GM23338 (cell line): ENCODE data around the gene EEPD1. TPM values are rescaled to one million over a fixed set of nuclear protein-coding genes. Genes with fewer than 3 reads are reported as not detected.

Experiments
- ATAC-seq: fragments of 200-7000 bp; cut with Tn5 transposase; 3 replicates; pipeline ENCODE4 v1.9.1; 2020
- DNase-seq: peaks from one replicate; pipeline ENCODE4 v3.0.0-alpha.2; 2015; ENCODE audit warnings: low spot score
- H2AFZ ChIP-seq: fragments of 200-600 bp; sonication (generic); 2 replicates; pipeline ENCODE4 v1.8.0; 2016; ENCODE audit warnings: antibody characterized with exemption, mild to moderate bottlenecking, moderate library complexity
- H3F3A ChIP-seq: fragments of 200-600 bp; sonication (generic); replicated peaks from 2 replicates; pipeline ENCODE4 v1.8.0; 2017; ENCODE audit warnings: antibody characterized with exemption, mixed run types, low read depth
- H3K27ac ChIP-seq: fragments of 200-600 bp; sonication (generic); 2 replicates; pipeline ENCODE4 v1.6.1; 2016; ENCODE audit warnings: low read depth
- H3K27me3 ChIP-seq: fragments of 200-600 bp; sonication (generic); 2 replicates; pipeline ENCODE4 v1.8.0; 2016; ENCODE audit warnings: mild to moderate bottlenecking, mixed run types, moderate library complexity; ENCODE audit not compliant: insufficient read depth
- H3K36me3 ChIP-seq: fragments of 200-600 bp; sonication (generic); 2 replicates; pipeline ENCODE4 v1.8.0; 2016; ENCODE audit warnings: mild to moderate bottlenecking; ENCODE audit not compliant: insufficient read depth
- H3K4me1 ChIP-seq: fragments of 200-600 bp; sonication (generic); 2 replicates; pipeline ENCODE4 v1.8.0; 2016; ENCODE audit warnings: mild to moderate bottlenecking, moderate library complexity; ENCODE audit not compliant: insufficient read depth
- H3K4me2 ChIP-seq: fragments of 200-600 bp; sonication (generic); 2 replicates; pipeline ENCODE4 v1.7.1; 2017; ENCODE audit warnings: mixed run types
- H3K4me3 ChIP-seq: fragments of 200-600 bp; sonication (generic); 2 replicates; pipeline ENCODE4 v1.6.1; 2016; ENCODE audit warnings: mixed run types
- H3K79me2 ChIP-seq: fragments of 200-600 bp; sonication (generic); replicated peaks from 2 replicates; pipeline ENCODE4 v1.8.0; 2017; ENCODE audit warnings: mild to moderate bottlenecking; ENCODE audit not compliant: insufficient read depth
- H3K9me2 ChIP-seq: fragments of 200-600 bp; sonication (generic); 2 replicates; pipeline ENCODE4 v1.8.0; 2017; ENCODE audit not compliant: insufficient read depth
- H4K20me1 ChIP-seq: fragments of 200-600 bp; sonication (generic); replicated peaks from 2 replicates; pipeline ENCODE4 v1.8.0; 2017; ENCODE audit warnings: mild to moderate bottlenecking; ENCODE audit not compliant: insufficient read depth
- H3K27ac Mint-ChIP-seq: 2 replicates; pipeline ENCODE4 v1.8.0; 2020; ENCODE audit warnings: inconsistent platforms, mild to moderate bottlenecking, moderate library complexity, mixed read lengths
- H3K27me3 Mint-ChIP-seq: 3 replicates; pipeline ENCODE4 v1.8.0; 2022; ENCODE audit warnings: low read depth, mild to moderate bottlenecking, moderate library complexity, mixed read lengths, inconsistent platforms; ENCODE audit not compliant: insufficient read depth, poor library complexity
- H3K36me3 Mint-ChIP-seq: 3 replicates; pipeline ENCODE4 v1.8.0; 2021; ENCODE audit warnings: low read depth, mild to moderate bottlenecking, inconsistent platforms, moderate library complexity, mixed read lengths
- H3K4me1 Mint-ChIP-seq: 3 replicates; pipeline ENCODE4 v1.8.0; 2020; ENCODE audit warnings: mild to moderate bottlenecking, inconsistent platforms, mixed read lengths
- H3K4me3 Mint-ChIP-seq: 3 replicates; pipeline ENCODE4 v1.8.0; 2021; ENCODE audit warnings: moderate library complexity, mild to moderate bottlenecking, inconsistent platforms, mixed read lengths
- H3K9me3 Mint-ChIP-seq: 3 replicates; pipeline ENCODE4 v1.8.0; 2020; ENCODE audit warnings: moderate library complexity, mild to moderate bottlenecking, inconsistent platforms, mixed read lengths
- CREB1 ChIP-seq: fragments of 250-450 bp; sonication (Bioruptor Pico); IDR thresholded peaks from 2 replicates; pipeline ENCODE4 v1.5.0; 2020; ENCODE audit warnings: low read depth, mild to moderate bottlenecking, moderate library complexity
- CTCF ChIP-seq, 2 experiments: fragments of 200-600 bp in 1 of 2; sonication (generic) in 1 of 2; conservative IDR thresholded peaks; 2 replicates each; pipeline versions ENCODE4 v1.5.1 to v1.6.1; 2016 to 2017; ENCODE audit warnings: antibody characterized with exemption in 2 of 2, low read depth in 2 of 2, mild to moderate bottlenecking in 2 of 2, moderate library complexity in 1 of 2
- ETS1 ChIP-seq: IDR thresholded peaks from 2 replicates; pipeline ENCODE4 v1.6.1; 2016; ENCODE audit warnings: antibody characterized with exemption
- EZH2 ChIP-seq: fragments of 200-600 bp; sonication (generic); IDR thresholded peaks from one replicate; pipeline ENCODE4 v1.8.0; 2017; ENCODE audit warnings: antibody characterized with exemption, mild to moderate bottlenecking, low read depth; ENCODE audit not compliant: unreplicated experiment
- EZH2phosphoT487 ChIP-seq: fragments of 200-600 bp; sonication (generic); IDR thresholded peaks from one replicate; pipeline ENCODE4 v1.8.1; 2018; ENCODE audit warnings: antibody characterized with exemption; ENCODE audit not compliant: unreplicated experiment
- JUNB ChIP-seq: IDR thresholded peaks from one replicate; pipeline ENCODE4 v1.6.1; 2016; ENCODE audit warnings: antibody characterized with exemption; ENCODE audit not compliant: unreplicated experiment
- NANOG ChIP-seq: IDR thresholded peaks from 2 replicates; pipeline ENCODE4 v1.6.1; 2016; ENCODE audit warnings: antibody characterized with exemption, borderline replicate concordance
- POLR2AphosphoS5 ChIP-seq: IDR thresholded peaks from 2 replicates; pipeline ENCODE4 v1.6.1; 2016; ENCODE audit warnings: antibody characterized with exemption, low read depth
- REST ChIP-seq: IDR thresholded peaks from one replicate; pipeline ENCODE4 v1.6.1; 2018; ENCODE audit warnings: antibody characterized with exemption; ENCODE audit not compliant: unreplicated experiment
- STAT1 ChIP-seq: IDR thresholded peaks from one replicate; pipeline ENCODE4 v1.6.1; 2016; ENCODE audit warnings: antibody characterized with exemption; ENCODE audit not compliant: unreplicated experiment
- ZNF114 ChIP-seq: fragments of 250-450 bp; sonication (Bioruptor Pico); IDR thresholded peaks from 2 replicates; pipeline ENCODE4 v1.5.0; 2020; ENCODE audit warnings: mild to moderate bottlenecking, moderate library complexity
- ZNF331 ChIP-seq: fragments of 250-450 bp; sonication (Bioruptor Pico); IDR thresholded peaks from 2 replicates; pipeline ENCODE4 v1.5.0; 2020; ENCODE audit warnings: low read depth, mild to moderate bottlenecking, moderate library complexity
- ZNF462 ChIP-seq: fragments of 250-450 bp; sonication (Bioruptor Pico); IDR thresholded peaks from 2 replicates; pipeline ENCODE4 v1.5.0; 2020; ENCODE audit warnings: mild to moderate bottlenecking, moderate library complexity
- polyA plus RNA-seq: library from polyadenylated mRNA; unstranded; fragments of >200 nt; fragmentation: Nextera tagmentation; extraction: Ambion mirVana; gene quantifications from 2 replicates; pipeline ENCODE4 v1.2.1, GENCODE V29; 2016
- total RNA-seq: library from RNA; depleted of rRNA; stranded (reverse); fragments of >200 nt; shearing (Covaris generic); gene quantifications from 2 replicates; pipeline ENCODE4 v1.2.3, GENCODE V29; 2014

The EEPD1 gene
- total and polyA plus RNA-seq, 2 experiments from 2014 or later, result 4.1 to 17.1 TPM

DNA sequence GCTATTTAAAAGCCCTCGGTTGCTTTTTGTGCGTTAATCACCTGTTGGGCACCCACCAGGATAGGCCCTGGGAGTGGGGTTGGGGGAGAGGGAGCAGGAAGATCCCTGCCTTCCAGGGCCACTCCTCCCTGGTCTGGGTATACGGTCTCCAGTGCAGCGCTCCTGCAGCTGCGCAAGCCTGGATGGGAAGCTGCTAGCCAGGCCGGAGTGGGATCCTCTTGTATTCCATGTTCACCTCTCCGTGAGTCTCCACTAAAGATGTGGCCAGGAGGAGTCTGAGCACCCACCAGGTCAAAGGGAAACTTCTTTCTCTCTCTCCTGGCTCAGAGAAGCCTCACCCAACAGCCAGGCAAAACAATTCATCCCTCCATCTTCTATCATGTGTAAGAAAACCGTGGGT lies 157.8 kb downstream of the EEPD1 start:
- no peaks in the 10 kb centered on the region for H3F3A ChIP-seq
- no peak overlapping the region for H3K4me3 Mint-ChIP-seq
- no peaks in the 10 kb centered on the region for H3K9me3 Mint-ChIP-seq
- H2AFZ ChIP-seq, result no peak overlapping the region
- H3K27ac ChIP-seq, result no peak overlapping the region
- DNase-seq (no peak), ATAC-seq (no peak)
- no peaks in the 10 kb centered on the region for H3K79me2 ChIP-seq
- no peak overlapping the region for H3K4me3 ChIP-seq
- no peaks in the 10 kb centered on the region for H3K36me3 ChIP-seq
- H3K27ac Mint-ChIP-seq, result no peak overlapping the region
- no peaks in the 10 kb centered on the region for H3K36me3 Mint-ChIP-seq
- no peaks in the 10 kb centered on the region for H3K9me2 ChIP-seq
- H4K20me1 ChIP-seq, result no peaks in the 10 kb centered on the region
- no peak overlapping the region for H3K4me2 ChIP-seq
- peaks cover 7% of the 10 kb centered on the region for H3K27me3 Mint-ChIP-seq
- TF ChIP-seq STAT1 (no peak), REST (no peak), JUNB (no peak), POLR2AphosphoS5 (no peak), NANOG (no peak), EZH2 (no peak), ZNF331 (CRISPR knock-in tag) (no peak), ZNF462 (CRISPR knock-in tag) (no peak), ETS1 (no peak), ZNF114 (CRISPR knock-in tag) (no peak), CREB1 (CRISPR knock-in tag) (no peak), EZH2phosphoT487 (no peak), CTCF (conservative IDR thresholded peaks at IDR 0.05; ENCODE audit: low read depth in 2 of 2) (no peak)
- no peaks in the 10 kb centered on the region for H3K4me1 ChIP-seq
- H3K4me1 Mint-ChIP-seq, result peaks cover 8% of the 10 kb centered on the region
- H3K27me3 ChIP-seq, result no peaks in the 10 kb centered on the region
